Common myeloid progenitor, CD34-positive (primary cell): ENCODE measurements around the gene C14orf132.

Experiments used
- CTCF ChIA-PET: fragments of 350-600 bp; sonication (Branson Sonifier 250); formaldehyde crosslinking; loops from one replicate; lab custom pipeline; 2021; ENCODE audit warnings: antibody characterized with exemption; lab: Charles Lee
- POLR2A ChIA-PET: fragments of 350-600 bp; sonication (Branson Sonifier 250); formaldehyde crosslinking; loops from one replicate; lab custom pipeline; 2021; ENCODE audit warnings: antibody characterized with exemption; lab: Charles Lee
- DNase-seq, 3 donors: peaks; one replicate each; pipeline versions ENCODE4 v3.0.0 to v3.0.0-alpha.2; 2013
- H3K27ac ChIP-seq, 2 experiments: 1 replicate in 1 of 2; 2 replicates in 1 of 2; pipeline ENCODE4 v1.7.0; 2013; ENCODE audit warnings: inconsistent platforms in 2 of 2, low read length in 2 of 2, mild to moderate bottlenecking in 2 of 2, low read depth in 1 of 2, moderate library complexity in 1 of 2; ENCODE audit not compliant: severe bottlenecking in 2 of 2, insufficient read depth in 1 of 2, poor library complexity in 1 of 2
- H3K27me3 ChIP-seq, 5 experiments: replicated peaks in 2 of 5; 1 replicate in 3 of 5; 2 replicates in 2 of 5; pipeline versions ENCODE4 v1.6.1 to v1.7.0; 2013; ENCODE audit warnings: low read length in 4 of 5, mild to moderate bottlenecking in 2 of 5, moderate library complexity in 2 of 5, inconsistent platforms in 1 of 5; ENCODE audit not compliant: insufficient read depth in 5 of 5, control insufficient read depth in 4 of 5
- H3K36me3 ChIP-seq, 4 experiments: 1 replicate in 2 of 4; 2 replicates in 2 of 4; pipeline versions ENCODE4 v1.6.1 to v1.7.0; 2013; ENCODE audit warnings: low read length in 3 of 4, control low read depth in 1 of 4, mild to moderate bottlenecking in 1 of 4; ENCODE audit not compliant: control insufficient read depth in 4 of 4, insufficient read depth in 4 of 4
- H3K4me1 ChIP-seq, 4 experiments: 1 replicate in 3 of 4; 2 replicates in 1 of 4; pipeline versions ENCODE4 v1.6.1 to v1.7.1; 2013; ENCODE audit warnings: low read length in 3 of 4, mild to moderate bottlenecking in 3 of 4, control low read depth in 1 of 4, inconsistent platforms in 1 of 4, moderate library complexity in 1 of 4; ENCODE audit not compliant: control insufficient read depth in 4 of 4, insufficient read depth in 4 of 4; ENCODE audit errors: control extremely low read depth in 1 of 4
- H3K4me3 ChIP-seq, 7 experiments: 1 replicate in 4 of 7; 2 replicates in 3 of 7; pipeline versions ENCODE4 v1.5.1 to v1.7.0; 2013; ENCODE audit warnings: mild to moderate bottlenecking in 7 of 7, low read length in 6 of 7, moderate library complexity in 6 of 7, inconsistent platforms in 2 of 7, low read depth in 2 of 7, control low read depth in 1 of 7; ENCODE audit not compliant: insufficient read depth in 4 of 7, control insufficient read depth in 1 of 7; ENCODE audit errors: extremely low read depth in 1 of 7
- H3K9me3 ChIP-seq, 5 experiments: 1 replicate in 4 of 5; 2 replicates in 1 of 5; pipeline versions ENCODE4 v1.6.1 to v1.7.1; 2013; ENCODE audit warnings: low read length in 4 of 5, mild to moderate bottlenecking in 2 of 5, inconsistent platforms in 1 of 5, low read depth in 1 of 5, moderate library complexity in 1 of 5; ENCODE audit not compliant: control insufficient read depth in 4 of 5, insufficient read depth in 2 of 5; ENCODE audit errors: control extremely low read depth in 1 of 5
- WGBS: methylation state at CpG from one replicate; pipeline ENCODE4 v1.1.5; 2013; ENCODE audit not compliant: insufficient coverage; 5-methylcytosine and 5-hydroxymethylcytosine counted together

The C14orf132 gene

GRCh38 chr14:96096639-96097610 is 57.8 kb downstream of the C14orf132 start:
- Histone ChIP-seq H3K27me3 (peaks cover 0 to 6% (median 0%) of the 10 kb centered on the region in 5 experiments), H3K4me1 (no peaks in the 10 kb centered on the region), H3K27ac (no peak overlapping the region), H3K36me3 (no peaks in the 10 kb centered on the region), H3K9me3 (no peaks in the 10 kb centered on the region), H3K4me3 (no peak overlapping the region)
- no peak for DNase-seq
- POLR2A ChIA-PET = no interaction called here
- 82% methylated on average over 12 of the region's 12 CpGs for WGBS
- CTCF ChIA-PET = interaction anchor here (2.4 kb wide), 1 partner anchor 180 kb away, joined by 11 read pairs; no protein-coding TSS in a partner anchor

- Histone ChIP-seq H3K27ac (no peak overlapping the region), H3K36me3 (no peaks in the 10 kb centered on the region), H3K9me3 (no peaks in the 10 kb centered on the region), H3K4me1 (no peaks in the 10 kb centered on the region), H3K27me3 (peaks cover 0 to 6% (median 0%) of the 10 kb centered on the region in 5 experiments), H3K4me3 (no peak overlapping the region)
- no peak for DNase-seq
- CTCF ChIA-PET = interaction anchor here (1.0 to 2.4 kb wide), 3 partner anchors 10 to 179 kb away, joined by 3 to 11 read pairs (median 7); no protein-coding TSS in a partner anchor
- WGBS = 71% methylated on average over 7 of the region's 7 CpGs
- POLR2A ChIA-PET = no interaction called here
Measured at GRCh38 chr14:96097752-96098151, 58.6 kb downstream of the C14orf132 start.

GRCh38 chr14:96098309-96098998 is 59.3 kb downstream of the C14orf132 start:
- no peaks in the 10 kb centered on the region for H3K4me1 ChIP-seq
- WGBS = 29% methylated on average over 5 of the region's 6 CpGs
- peaks cover 0 to 6% (median 0%) of the 10 kb centered on the region in 5 experiments for H3K27me3 ChIP-seq
- CTCF ChIA-PET = interaction anchor here (0.8 to 2.4 kb wide), 6 partner anchors 9 to 179 kb away, joined by 3 to 11 read pairs (median 4); no protein-coding TSS in a partner anchor
- peak in 1 of 3 donors; percentile 2 for DNase-seq
- H3K27ac ChIP-seq = no peak overlapping the region
- no peaks in the 10 kb centered on the region for H3K9me3 ChIP-seq
- H3K36me3 ChIP-seq = no peaks in the 10 kb centered on the region
- POLR2A ChIA-PET = no interaction called here
- no peak overlapping the region for H3K4me3 ChIP-seq

- Histone ChIP-seq H3K27ac (no peak overlapping the region), H3K4me1 (no peaks in the 10 kb centered on the region), H3K9me3 (no peaks in the 10 kb centered on the region), H3K36me3 (no peaks in the 10 kb centered on the region), H3K27me3 (peaks cover 0 to 5% (median 0%) of the 10 kb centered on the region in 5 experiments), H3K4me3 (no peak overlapping the region)
- CTCF ChIA-PET = interaction anchor here (0.8 to 2.4 kb wide), 6 partner anchors 9 to 178 kb away, joined by 3 to 11 read pairs (median 4); no protein-coding TSS in a partner anchor
- no peak for DNase-seq
- POLR2A ChIA-PET = no interaction called here
Measured at GRCh38 chr14:96098999-96099335, 59.8 kb downstream of the C14orf132 start.

GRCh38 chr14:96100161-96101064 is 61.3 kb downstream of the C14orf132 start:
- Histone ChIP-seq H3K9me3 (no peaks in the 10 kb centered on the region), H3K4me1 (no peaks in the 10 kb centered on the region), H3K36me3 (no peaks in the 10 kb centered on the region), H3K27me3 (peaks cover 0 to 5% (median 0%) of the 10 kb centered on the region in 5 experiments), H3K4me3 (no peak overlapping the region), H3K27ac (no peak overlapping the region)
- peak; percentile 74 to 86 (median 79) for DNase-seq
- WGBS = 33% methylated on average over 15 of the region's 22 CpGs
- CTCF ChIA-PET = interaction anchor here (0.9 to 4.5 kb wide), 10 partner anchors 9 to 178 kb away, joined by 3 to 45 read pairs (median 4); no protein-coding TSS in a partner anchor
- POLR2A ChIA-PET = no interaction called here

GRCh38 chr14:96102081-96102856 is 63.1 kb downstream of the C14orf132 start:
- POLR2A ChIA-PET = no interaction called here
- Histone ChIP-seq H3K9me3 (no peaks in the 10 kb centered on the region), H3K36me3 (no peaks in the 10 kb centered on the region), H3K27me3 (peaks cover 0 to 7% (median 0%) of the 10 kb centered on the region in 5 experiments), H3K4me1 (no peaks in the 10 kb centered on the region), H3K27ac (no peak overlapping the region), H3K4me3 (no peak overlapping the region)
- WGBS = 100% methylated on average over 2 of the region's 3 CpGs
- no peak for DNase-seq
- CTCF ChIA-PET = interaction anchor here (3.3 to 4.5 kb wide), 2 partner anchors 14 to 172 kb away, joined by 12 to 45 read pairs; no protein-coding TSS in a partner anchor
